Activated naive CD4-positive, alpha-beta T cell treated with anti-CD3 and anti-CD28 coated beads for 36 hours (primary cell): ENCODE results near the gene APOLD1. TPM values are rescaled to one million over a fixed set of nuclear protein-coding genes. Genes with fewer than 3 reads are reported as not detected.
"Not testable (repeated sequence)": the region's sequence is repeated elsewhere in the genome, so short reads cannot be mapped to it uniquely, and the experiment has no call there.

Source experiments
- CTCF ChIA-PET: fragments of 350-600 bp; sonication (Branson Sonifier 250); formaldehyde crosslinking; loops from one replicate; lab custom pipeline; 2021; ENCODE audit warnings: antibody characterized with exemption; lab: Charles Lee
- DNase-seq: peaks from one replicate; pipeline ENCODE4 v3.0.0-alpha.2; 2020
- H3K27ac Mint-ChIP-seq: one replicate; pipeline ENCODE4 v1.8.0; 2021; ENCODE audit warnings: mild to moderate bottlenecking, mixed read lengths
- H3K27me3 Mint-ChIP-seq: one replicate; pipeline ENCODE4 v1.8.0; 2021; ENCODE audit warnings: low read depth, mixed read lengths
- H3K36me3 Mint-ChIP-seq: one replicate; pipeline ENCODE4 v1.8.0; 2021; ENCODE audit warnings: low read depth, mixed read lengths
- H3K4me1 Mint-ChIP-seq: one replicate; pipeline ENCODE4 v1.8.0; 2021; ENCODE audit warnings: low read depth, mixed read lengths
- H3K4me3 Mint-ChIP-seq: one replicate; pipeline ENCODE4 v1.8.0; 2021; ENCODE audit warnings: mild to moderate bottlenecking, moderate library complexity, mixed read lengths
- H3K9me3 Mint-ChIP-seq: one replicate; pipeline ENCODE4 v1.8.0; 2021; ENCODE audit warnings: mixed read lengths
- intact Hi-C: fragments of 100-400 bp; cut with micrococcal nuclease; formaldehyde crosslinking; loops from one replicate; pipeline ENCODE4 v1.15.1; 2023
- microRNA-seq: library from miRNA; unstranded; fragments of <30 nt; microRNA quantifications from one replicate; pipeline ENCODE4 v1.2.0, GENCODE V29; 2022; ENCODE audit warnings: borderline microRNAs expressed, borderline replicate concordance
- total RNA-seq, 2 experiments: library from RNA; stranded (reverse); gene quantifications; one replicate each; pipeline ENCODE4 v1.2.3, GENCODE V29; 2021

Gene APOLD1
- total RNA-seq, 2 experiments from 2014 or later, result 0.88 to 1.3 TPM

DNA sequence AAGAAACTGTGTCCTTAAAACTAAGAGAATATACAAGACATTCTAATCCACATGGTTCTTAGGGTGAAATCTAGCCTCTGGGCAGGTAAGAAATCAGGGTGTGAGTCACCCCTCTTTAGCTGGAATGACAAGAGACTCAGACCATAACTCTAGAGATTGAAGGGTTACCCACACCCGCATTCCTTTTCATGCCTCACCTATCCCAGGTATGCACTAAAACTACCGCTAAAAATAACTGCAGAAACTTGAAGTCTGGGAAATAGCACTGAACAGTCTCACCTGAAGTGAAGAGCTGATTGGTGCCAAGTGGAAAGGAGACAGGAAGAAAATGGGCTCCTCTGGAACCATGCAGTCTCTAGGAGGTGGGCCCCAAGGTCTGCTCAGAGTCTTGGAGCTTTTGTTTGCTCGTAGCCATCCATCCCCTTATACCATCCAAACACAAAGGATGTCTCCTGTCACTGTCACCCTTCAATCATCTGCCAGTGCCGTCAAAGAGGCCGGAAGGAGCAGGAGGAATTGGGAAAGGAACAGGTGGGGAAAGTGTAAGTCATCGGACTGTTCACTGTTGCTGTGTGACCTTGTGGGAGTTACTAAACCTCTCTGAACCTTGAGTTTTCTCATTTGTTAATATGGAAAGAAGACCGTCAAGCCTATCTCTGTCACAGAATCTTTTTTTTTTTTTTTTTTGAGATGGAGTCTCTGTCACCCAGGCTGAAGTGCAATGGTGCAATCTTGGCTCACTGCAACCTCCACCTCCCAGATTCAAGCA, 50.1 kb downstream of the APOLD1 start:
- Mint-ChIP-seq H3K36me3 (peaks cover 32% of the 10 kb centered on the region), H3K27ac (no peak overlapping the region), H3K27me3 (no peaks in the 10 kb centered on the region), H3K9me3 (peaks cover 3% of the 10 kb centered on the region), H3K4me3 (no peak overlapping the region), H3K4me1 (peaks cover 52% of the 10 kb centered on the region)
- no peak for DNase-seq
- intact Hi-C loops, result loop anchor here (2.0 to 5.0 kb wide), 3 partner anchors 47 to 212 kb away; no protein-coding TSS in a partner anchor
- CTCF ChIA-PET, result interaction anchor here (0.9 to 3.2 kb wide), 6 partner anchors 14 to 377 kb away, joined by 3 to 18 read pairs (median 4); partner anchors contain the start of gene GPRC5A

DNA sequence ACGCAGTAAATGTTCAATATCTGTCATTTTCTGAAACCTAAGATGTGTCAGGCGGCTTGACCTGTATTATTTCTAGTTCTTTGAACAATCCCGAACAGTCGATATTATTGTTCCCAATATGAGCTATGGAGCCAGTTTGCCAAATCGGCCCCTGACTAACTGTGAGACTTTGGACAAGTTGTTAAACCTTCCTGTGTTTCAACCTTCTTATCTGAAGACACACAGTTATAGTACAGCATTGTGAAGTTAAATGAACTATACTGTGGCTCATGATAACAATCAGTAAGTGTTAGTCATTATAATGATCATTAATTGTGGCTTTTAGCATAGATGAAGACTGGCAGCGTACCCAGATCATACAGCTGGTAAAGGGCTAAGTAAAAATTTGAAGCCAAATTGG, 51.1 kb downstream of the APOLD1 start:
- CTCF ChIA-PET, result interaction anchor here (0.6 to 3.2 kb wide), 24 partner anchors 9 to 375 kb away, joined by 3 to 18 read pairs (median 5); partner anchors contain the start of genes DDX47 and GPRC5A
- Mint-ChIP-seq H3K9me3 (peaks cover 3% of the 10 kb centered on the region), H3K27me3 (no peaks in the 10 kb centered on the region), H3K36me3 (peaks cover 31% of the 10 kb centered on the region), H3K4me3 (no peak overlapping the region), H3K4me1 (peaks cover 52% of the 10 kb centered on the region), H3K27ac (no peak overlapping the region)
- no peak for DNase-seq
- intact Hi-C loops, result loop anchor here (2.0 to 5.0 kb wide), 3 partner anchors 48 to 211 kb away; no protein-coding TSS in a partner anchor

DNA sequence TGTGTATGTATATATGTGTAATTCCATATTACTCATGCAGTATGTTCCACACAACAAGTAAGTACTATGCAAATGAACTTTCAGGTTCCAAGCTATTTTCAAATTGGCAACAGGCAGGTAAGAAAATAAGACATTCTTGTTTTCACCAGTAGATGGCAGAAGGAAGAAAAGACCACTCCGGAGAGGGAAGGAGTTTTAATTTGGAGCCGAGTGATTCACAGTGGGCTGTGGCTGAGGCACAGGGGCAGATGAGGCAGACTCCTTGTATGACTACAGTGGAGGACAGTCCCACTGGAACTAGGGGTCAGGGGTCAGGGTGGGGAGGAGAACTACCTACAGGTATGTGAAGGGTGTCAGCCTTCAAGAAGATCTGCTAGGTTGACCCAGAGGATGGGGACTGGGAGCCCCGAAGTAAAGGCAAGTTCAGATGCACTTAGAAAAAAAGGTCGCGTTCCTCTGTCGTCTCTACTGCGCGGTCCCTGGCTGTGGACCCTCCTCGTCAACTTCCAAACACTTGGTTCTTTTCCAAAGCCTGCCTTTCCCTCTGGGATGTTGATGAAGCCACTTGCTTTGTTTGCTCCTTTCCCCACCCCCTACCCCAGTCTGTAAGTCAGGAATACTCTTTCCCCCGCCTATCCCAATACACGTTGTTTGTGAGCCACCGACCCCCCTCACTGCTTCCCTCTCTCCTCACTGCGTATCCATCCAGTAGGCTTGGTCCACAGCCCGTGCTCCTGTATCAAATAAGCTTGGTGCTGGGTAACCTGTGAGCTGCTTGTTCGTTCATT, 51.8 kb downstream of the APOLD1 start:
- Mint-ChIP-seq H3K27ac (peak overlapping the region; percentile 54), H3K4me3 (no peak overlapping the region), H3K9me3 (peaks cover 3% of the 10 kb centered on the region), H3K27me3 (no peaks in the 10 kb centered on the region), H3K36me3 (peaks cover 27% of the 10 kb centered on the region), H3K4me1 (peaks cover 52% of the 10 kb centered on the region)
- CTCF ChIA-PET, result interaction anchor here (0.5 to 3.2 kb wide), 27 partner anchors 8 to 387 kb away, joined by 3 to 18 read pairs (median 5); partner anchors contain the start of genes DDX47 and GPRC5A
- intact Hi-C loops, result loop anchor here (1.0 to 5.0 kb wide), 13 partner anchors 24 to 375 kb away; partner anchors contain the start of genes DDX47, EMP1, GPRC5A and HEBP1
- peak; percentile 78 for DNase-seq

DNA sequence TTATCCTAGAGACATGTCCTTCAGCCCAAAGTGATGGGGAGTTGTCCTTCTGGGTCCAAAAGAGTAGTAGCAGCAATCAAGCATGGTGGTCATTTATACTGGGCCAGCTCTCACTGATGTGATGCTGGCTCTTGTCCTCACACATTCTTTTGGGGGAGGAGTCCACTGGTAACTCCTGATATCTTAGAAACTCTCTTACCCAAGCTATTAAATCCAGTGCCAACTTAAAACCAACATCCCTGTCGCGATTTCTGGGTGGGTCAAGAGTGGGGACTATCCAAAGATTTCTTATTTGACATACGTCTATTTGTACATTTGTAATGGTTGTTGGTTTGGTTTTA, 52.3 kb downstream of the APOLD1 start:
- H3K9me3 Mint-ChIP-seq, result peaks cover 3% of the 10 kb centered on the region

DNA sequence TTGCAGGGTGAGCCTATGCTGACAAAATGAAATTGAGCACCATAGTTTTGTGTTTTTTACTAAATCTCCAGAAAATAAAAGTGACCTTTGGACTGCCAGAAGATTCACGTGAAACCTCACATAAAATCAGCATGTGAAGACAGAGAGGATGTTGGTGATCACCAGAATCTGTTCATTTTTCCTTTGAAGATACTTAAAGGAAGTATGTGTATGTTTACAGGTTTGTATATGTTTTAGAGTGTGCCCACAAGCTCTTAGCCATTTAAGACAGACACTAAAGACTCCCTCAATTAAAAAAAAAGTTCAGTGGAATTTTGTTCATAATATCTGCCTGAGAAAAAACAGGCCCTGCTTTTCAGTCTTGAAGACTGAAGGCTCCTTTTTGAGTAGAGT, 53.5 kb downstream of the APOLD1 start:
- no peak overlapping the region for H3K4me3 Mint-ChIP-seq
- CTCF ChIA-PET, result interaction anchor here (0.6 to 2.7 kb wide), 5 partner anchors 26 to 373 kb away, joined by 3 to 12 read pairs (median 6); partner anchors contain the start of gene DDX47
- no peak for DNase-seq
- intact Hi-C loops, result loop anchor here (5.0 kb wide), 1 partner anchor 208 kb away; no protein-coding TSS in a partner anchor
- H3K27ac Mint-ChIP-seq, result no peak overlapping the region
- H3K36me3 Mint-ChIP-seq, result peaks cover 17% of the 10 kb centered on the region
- H3K4me1 Mint-ChIP-seq, result peaks cover 38% of the 10 kb centered on the region
- no peaks in the 10 kb centered on the region for H3K27me3 Mint-ChIP-seq
- no peaks in the 10 kb centered on the region for H3K9me3 Mint-ChIP-seq

More for the DNA sequence above, 52.3 kb downstream of the APOLD1 start:
- Mint-ChIP-seq H3K36me3 (peaks cover 26% of the 10 kb centered on the region), H3K4me1 (peaks cover 49% of the 10 kb centered on the region), H3K4me3 (no peak overlapping the region), H3K27me3 (no peaks in the 10 kb centered on the region), H3K27ac (peak overlapping the region; percentile 44)
- intact Hi-C loops, result loop anchor here (1.0 to 5.0 kb wide), 13 partner anchors 24 to 375 kb away; partner anchors contain the start of genes DDX47, EMP1, GPRC5A and HEBP1
- no peak for DNase-seq
- CTCF ChIA-PET, result interaction anchor here (0.5 to 3.2 kb wide), 15 partner anchors 17 to 386 kb away, joined by 3 to 18 read pairs (median 6); partner anchors contain the start of genes DDX47 and GPRC5A

DNA sequence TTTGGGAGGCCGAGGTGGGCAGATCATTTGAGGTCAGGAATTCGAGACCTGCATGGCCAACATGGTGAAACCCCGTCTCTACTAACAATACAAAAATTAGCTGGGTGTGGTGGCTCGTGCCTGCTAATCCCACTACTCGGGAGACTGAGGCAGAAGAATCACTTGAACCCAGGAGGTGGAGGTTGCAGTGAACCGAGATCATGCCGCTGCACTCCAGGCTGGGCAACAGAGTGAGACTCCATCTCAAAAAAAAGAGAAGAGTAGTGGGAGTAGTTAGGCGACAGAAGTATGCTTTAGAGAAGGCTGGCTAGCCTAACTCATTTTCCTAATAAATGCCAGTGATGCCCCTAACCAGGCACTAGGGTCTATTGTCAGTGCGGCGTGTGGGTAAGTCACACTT, 54.0 kb downstream of the APOLD1 start:
- H3K27ac Mint-ChIP-seq, H3K27me3 Mint-ChIP-seq, DNase-seq, CTCF ChIA-PET, H3K9me3 Mint-ChIP-seq, H3K4me3 Mint-ChIP-seq: not testable (repeated sequence)
- Mint-ChIP-seq H3K36me3 (peaks cover 17% of the 10 kb centered on the region), H3K4me1 (peaks cover 38% of the 10 kb centered on the region)
- intact Hi-C loops, result loop anchor here (5.0 kb wide), 1 partner anchor 208 kb away; no protein-coding TSS in a partner anchor

DNA sequence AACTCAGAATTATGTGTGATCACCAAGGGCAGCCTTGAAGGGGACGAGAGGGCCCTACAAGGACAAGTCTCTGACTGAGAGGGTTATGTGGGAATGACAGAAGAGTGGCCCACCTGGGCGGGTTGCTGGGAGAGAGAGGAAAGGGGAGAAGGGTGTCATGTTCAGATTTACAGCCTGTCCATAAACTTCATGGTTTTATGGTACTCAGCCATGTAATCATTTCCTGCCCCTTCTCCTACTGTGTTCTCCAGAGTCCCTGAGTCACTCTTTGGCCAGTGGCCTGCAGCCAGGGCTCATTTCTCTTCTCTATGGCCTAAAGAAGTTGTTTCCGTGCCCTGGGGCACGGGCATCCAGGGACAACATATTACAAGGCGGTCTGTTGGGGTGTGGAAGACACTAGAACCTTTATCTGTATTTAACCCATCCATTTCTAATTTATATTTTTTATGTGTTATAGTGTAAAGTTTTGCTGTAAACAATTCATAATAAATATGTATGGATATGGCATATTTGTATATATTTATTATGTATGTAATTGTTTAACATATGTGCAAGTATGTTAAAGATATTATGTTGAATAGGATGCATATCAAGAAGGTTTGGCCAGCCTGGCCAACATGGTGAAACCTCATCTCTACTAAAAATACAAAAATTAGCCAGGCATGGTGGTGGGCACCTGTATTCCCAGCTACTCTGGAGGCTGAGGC, 54.6 kb downstream of the APOLD1 start:
- intact Hi-C loops, result loop anchor here (5.0 kb wide), 1 partner anchor 207 kb away; no protein-coding TSS in a partner anchor
- H3K9me3 Mint-ChIP-seq, result no peaks in the 10 kb centered on the region
- no peak overlapping the region for H3K27ac Mint-ChIP-seq
- DNase-seq, result no peak
- CTCF ChIA-PET, result no interaction called here
- H3K36me3 Mint-ChIP-seq, result peaks cover 17% of the 10 kb centered on the region
- no peak overlapping the region for H3K4me3 Mint-ChIP-seq
- H3K27me3 Mint-ChIP-seq, result no peaks in the 10 kb centered on the region
- H3K4me1 Mint-ChIP-seq, result peaks cover 38% of the 10 kb centered on the region

DNA sequence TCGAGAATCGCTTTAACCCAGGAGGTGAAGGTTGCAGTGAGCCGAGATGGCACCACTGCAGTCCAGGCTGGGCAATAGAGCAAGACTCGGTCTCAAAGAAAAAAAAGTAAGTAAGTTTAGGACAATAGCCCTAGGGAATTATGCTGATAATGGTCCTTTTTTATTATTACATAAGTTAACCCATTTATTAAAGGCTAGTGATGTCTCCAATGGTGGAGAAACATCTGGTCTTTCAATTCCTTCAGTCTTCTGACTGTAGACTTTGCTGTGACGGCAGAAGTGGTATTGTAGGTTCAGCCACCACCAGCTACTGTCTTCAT, 55.1 kb downstream of the APOLD1 start:
- Mint-ChIP-seq H3K9me3 (no peaks in the 10 kb centered on the region), H3K27me3 (no peaks in the 10 kb centered on the region), H3K4me1 (peaks cover 41% of the 10 kb centered on the region), H3K36me3 (peaks cover 17% of the 10 kb centered on the region), H3K27ac (no peak overlapping the region), H3K4me3 (no peak overlapping the region)
- DNase-seq, result no peak
- CTCF ChIA-PET, result no interaction called here
- intact Hi-C loops, result no loop called here

Small RNA genes lying within 50 kb of the gene (microRNA-seq; reads per million reads assigned to microRNA genes)
- gene MIR613, result not detected

Other genes starting within 250 kb of the APOLD1 start
- 10 to 100 TPM; 45.7 to 47.2 TPM for gene DUSP16, start 222.8 kb upstream of the APOLD1 start, total RNA-seq
- 10 to 100 TPM; 15.6 to 16.1 TPM for gene CREBL2, start 173.8 kb upstream of the APOLD1 start, total RNA-seq
- 10 to 100 TPM; 17.1 to 18.5 TPM for gene GPR19, start 89.5 kb upstream of the APOLD1 start, total RNA-seq
- gene CDKN1B, start 68.3 kb upstream of the APOLD1 start, total RNA-seq, result 10 to 100 TPM; 35.9 to 39.1 TPM
- gene DDX47, start 27.7 kb downstream of the APOLD1 start, total RNA-seq, result 10 to 100 TPM; 86.6 to 87.3 TPM
- under 1 TPM; 0.24 to 0.64 TPM for gene GPRC5A, start 105.9 kb downstream of the APOLD1 start, total RNA-seq
- gene GPRC5D, start 166.5 kb downstream of the APOLD1 start, total RNA-seq, result not detected
- 10 to 100 TPM; 28.7 to 32.3 TPM for gene HEBP1, start 214.6 kb downstream of the APOLD1 start, total RNA-seq